Measurements from ENCODE around the gene DOK4. TPM values are rescaled to one million over a fixed set of nuclear protein-coding genes. Genes with fewer than 3 reads are reported as not detected.

DOK4 gene
- total RNA-seq, 1 experiment from 2014 or later: 13.1 TPM

DNA sequence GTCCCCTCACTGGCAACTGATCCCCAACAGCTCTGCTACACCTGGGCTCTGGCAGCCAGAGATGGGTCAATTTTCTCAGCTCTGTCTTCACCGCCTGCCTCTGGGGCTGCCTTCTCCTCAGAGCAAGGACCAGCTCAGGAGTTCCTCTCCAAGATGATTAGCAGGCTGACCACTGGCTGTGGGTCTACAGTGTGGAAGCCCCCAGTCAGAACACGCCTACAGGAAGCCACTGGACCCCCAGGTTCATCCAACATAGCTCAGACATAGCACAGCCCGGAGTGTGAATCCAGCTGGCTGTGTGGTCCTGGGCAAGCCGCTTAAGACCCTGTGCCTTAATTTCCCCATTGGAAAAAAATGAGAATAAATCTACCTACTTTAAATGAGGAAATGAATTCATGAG lies 4.9 kb downstream of the DOK4 start:
- no peak overlapping the region for H4K8ac ChIP-seq (replicated peaks; ENCODE audit: insufficient read length, low read depth, low read length)
- peaks cover 3% of the 10 kb centered on the region; the same call in 1 of the 2 replicates for H3K4me1 ChIP-seq (ENCODE audit: insufficient read depth, low read length)
- Mint-ChIP-seq H3K9me3 (no peaks in the 10 kb centered on the region), H3K4me3 (no peak overlapping the region), H3K27ac (no peak overlapping the region), H3K36me3 (ENCODE audit: insufficient read depth in 1 of 3, low read depth in 3 of 3) (peaks cover 0 to 3% (median 2%) of the 10 kb centered on the region in 3 experiments; a peak in 2 of 7 replicates), H3K4me1 (peaks cover 27 to 54% of the 10 kb centered on the region in 2 experiments), H3K27me3 (ENCODE audit: low read depth) (peaks cover 33% of the 10 kb centered on the region)
- no peak overlapping the region for H4K91ac ChIP-seq (ENCODE audit: insufficient read length, low read depth, low read length)
- no peak overlapping the region for H3K23ac ChIP-seq (ENCODE audit: insufficient read length, low read depth, low read length)
- TF ChIP-seq, protein P1, sequence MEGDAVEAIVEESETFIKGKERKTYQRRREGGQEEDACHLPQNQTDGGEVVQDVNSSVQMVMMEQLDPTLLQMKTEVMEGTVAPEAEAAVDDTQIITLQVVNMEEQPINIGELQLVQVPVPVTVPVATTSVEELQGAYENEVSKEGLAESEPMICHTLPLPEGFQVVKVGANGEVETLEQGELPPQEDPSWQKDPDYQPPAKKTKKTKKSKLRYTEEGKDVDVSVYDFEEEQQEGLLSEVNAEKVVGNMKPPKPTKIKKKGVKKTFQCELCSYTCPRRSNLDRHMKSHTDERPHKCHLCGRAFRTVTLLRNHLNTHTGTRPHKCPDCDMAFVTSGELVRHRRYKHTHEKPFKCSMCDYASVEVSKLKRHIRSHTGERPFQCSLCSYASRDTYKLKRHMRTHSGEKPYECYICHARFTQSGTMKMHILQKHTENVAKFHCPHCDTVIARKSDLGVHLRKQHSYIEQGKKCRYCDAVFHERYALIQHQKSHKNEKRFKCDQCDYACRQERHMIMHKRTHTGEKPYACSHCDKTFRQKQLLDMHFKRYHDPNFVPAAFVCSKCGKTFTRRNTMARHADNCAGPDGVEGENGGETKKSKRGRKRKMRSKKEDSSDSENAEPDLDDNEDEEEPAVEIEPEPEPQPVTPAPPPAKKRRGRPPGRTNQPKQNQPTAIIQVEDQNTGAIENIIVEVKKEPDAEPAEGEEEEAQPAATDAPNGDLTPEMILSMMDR (conservative IDR thresholded peaks at IDR 0.05): no peak
- peaks cover 18% of the 10 kb centered on the region for H3K23me2 ChIP-seq (ENCODE audit: insufficient read length, low read depth, low read length, poor library complexity, severe bottlenecking)
- peaks cover 5% of the 10 kb centered on the region for H3K79me1 ChIP-seq (ENCODE audit: insufficient read depth, low read depth, low read length, poor library complexity, severe bottlenecking)
- no peaks in the 10 kb centered on the region for H4K20me1 ChIP-seq (ENCODE audit: control insufficient read depth, insufficient read depth, insufficient read length)
- H3K56ac ChIP-seq (ENCODE audit: insufficient read length, low read depth, low read length): no peak overlapping the region
- no peak overlapping the region for H3K4me2 ChIP-seq (ENCODE audit: insufficient read depth, insufficient read length, low read length)
- no CpG with 5 or more reads among the region's 4 CpGs for WGBS (ENCODE audit: extremely low coverage, insufficient read length, low lambda C conversion rate)
- no peak overlapping the region for H2AK5ac ChIP-seq (ENCODE audit: insufficient read length, low read length)
- no peak for DNase-seq
- no peak overlapping the region for H2AFZ ChIP-seq (ENCODE audit: low read length)
- H2BK20ac ChIP-seq (ENCODE audit: low read depth, low read length, poor library complexity, severe bottlenecking): no peak overlapping the region
- H3K9ac ChIP-seq (ENCODE audit: extremely low read depth, insufficient read length, low read length): no peak overlapping the region
- H3K79me2 ChIP-seq (ENCODE audit: insufficient read depth, low read length): no peaks in the 10 kb centered on the region
- no peak overlapping the region for H2BK15ac ChIP-seq (ENCODE audit: low read depth, low read length)
- no peak overlapping the region for H2BK5ac ChIP-seq (ENCODE audit: insufficient read length, low read length)
- no peaks in the 10 kb centered on the region for H3K9me3 ChIP-seq (ENCODE audit: control insufficient read depth, low read depth, low read length)
- no peaks in the 10 kb centered on the region for H3K27me3 ChIP-seq (ENCODE audit: insufficient read depth, low read length)
- no peak overlapping the region for H2BK120ac ChIP-seq (ENCODE audit: low read depth, low read length, poor library complexity, severe bottlenecking)
- H4K5ac ChIP-seq (ENCODE audit: insufficient read length, low read depth, low read length): no peak overlapping the region
- H3K27ac ChIP-seq (ENCODE audit: insufficient read length, low read depth, low read length): no peak overlapping the region
- H3K4ac ChIP-seq (ENCODE audit: low read depth, low read length): no peak overlapping the region
- no peak overlapping the region for H3K18ac ChIP-seq (ENCODE audit: insufficient read length, low read depth, low read length)
- H2BK12ac ChIP-seq (ENCODE audit: insufficient read length, low read depth, low read length): no peak overlapping the region
- H3K14ac ChIP-seq (ENCODE audit: insufficient read depth, low read length): no peak overlapping the region; the same call in 1 of the 2 replicates
- no peak overlapping the region for H3T11ph ChIP-seq (ENCODE audit: low read length)

Measured in H9 (cell line).